GM10266 (cell line): ENCODE results near the gene SOX6.

ENCODE experiments used
- DNase-seq: peaks from one replicate; pipeline ENCODE4 v3.0.0; 2012; ENCODE audit errors: extremely low spot score
- CTCF ChIP-seq: IDR thresholded peaks from 2 replicates; pipeline ENCODE4 v1.5.1; 2012; ENCODE audit warnings: mild to moderate bottlenecking, low read depth; ENCODE audit not compliant: control insufficient read depth, insufficient read depth; ENCODE audit errors: missing control alignments

SOX6 gene

GRCh38 chr11:15941206-15941770 lies 415.1 kb downstream of the SOX6 start:
- TF ChIP-seq CTCF, result peak; percentile 84
- DNase-seq, result peak; percentile 74

DNA sequence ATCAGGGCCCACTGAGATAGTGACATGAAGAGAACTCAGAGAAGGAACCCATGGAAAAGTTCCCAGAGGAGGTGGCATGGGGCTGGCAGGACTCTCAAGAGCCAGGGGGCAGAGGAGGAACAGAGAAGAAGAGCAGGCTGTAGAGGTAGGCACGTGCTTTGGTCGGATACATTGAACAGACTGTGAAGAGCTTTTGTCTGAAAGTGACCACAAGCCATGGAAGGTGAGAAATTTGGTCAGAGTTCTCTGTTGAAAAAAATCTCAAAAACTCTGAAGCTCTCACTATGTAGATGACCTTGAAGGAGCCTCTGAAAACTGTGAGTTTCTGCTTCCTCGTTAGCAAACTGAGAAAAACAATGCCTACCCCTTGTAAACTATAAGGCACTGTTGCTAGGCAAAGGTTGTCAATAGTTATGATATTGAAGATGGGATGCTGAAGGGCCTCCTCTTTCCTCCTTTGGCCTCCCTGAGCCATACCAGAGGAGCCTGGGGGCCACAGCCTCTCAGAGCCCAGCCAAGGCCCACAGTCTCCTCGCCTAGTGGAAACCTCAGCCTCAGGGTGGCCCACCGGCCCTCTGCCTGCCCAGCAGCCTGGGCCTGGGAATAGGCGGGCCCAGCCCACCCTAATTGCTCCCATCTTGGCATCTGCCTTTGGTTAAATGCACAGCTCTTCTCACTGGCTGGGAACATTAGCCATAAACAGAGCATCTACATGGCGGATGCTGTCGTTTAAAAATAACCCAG lies 415.7 kb downstream of the SOX6 start:
- TF ChIP-seq CTCF, result no peak
- no peak for DNase-seq

DNA sequence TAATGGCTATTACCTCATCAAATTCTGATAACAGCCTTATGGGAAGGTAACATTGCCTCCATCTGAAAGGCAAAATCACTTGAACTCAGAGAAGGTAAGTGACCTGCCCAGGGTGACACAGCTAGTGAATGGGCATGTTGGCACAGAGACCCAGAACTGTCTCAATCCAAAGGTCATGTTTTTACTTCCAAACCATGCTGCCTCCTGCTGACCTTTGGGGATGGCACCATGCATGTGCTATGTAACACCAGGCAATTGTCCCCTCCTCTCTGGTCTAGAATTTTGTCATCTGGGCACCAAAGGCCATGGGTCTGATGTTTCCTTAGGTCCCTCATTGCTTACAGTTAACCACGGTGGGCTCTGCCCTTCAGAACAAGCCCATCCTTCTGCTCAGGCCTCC lies 417.4 kb downstream of the SOX6 start:
- no peak for DNase-seq
- TF ChIP-seq CTCF, result no peak

DNA sequence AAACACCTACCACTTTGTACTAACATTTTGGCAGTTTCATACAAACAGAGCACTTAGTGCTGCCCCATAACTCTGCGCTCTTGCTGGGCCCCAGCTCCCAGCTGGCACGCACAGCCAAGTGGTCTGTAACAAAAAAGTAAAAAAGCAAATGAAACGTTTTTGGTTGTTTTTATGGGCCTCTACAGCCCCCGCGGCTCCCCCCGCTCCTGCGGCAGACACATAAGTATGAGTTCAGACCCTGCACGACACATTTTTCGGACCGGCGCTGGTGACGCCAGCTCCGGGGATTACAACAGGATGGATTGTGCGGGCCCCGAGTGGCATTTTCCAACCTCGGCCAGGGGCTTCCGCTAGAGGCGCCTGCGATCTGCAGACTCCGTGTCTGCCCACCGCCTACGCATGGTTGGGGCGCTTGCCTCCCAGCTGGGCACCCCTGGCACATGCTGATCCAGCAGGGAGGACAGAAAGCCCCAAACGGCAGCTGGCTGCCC lies 418.2 kb downstream of the SOX6 start:
- TF ChIP-seq CTCF, result no peak
- DNase-seq, result no peak

DNA sequence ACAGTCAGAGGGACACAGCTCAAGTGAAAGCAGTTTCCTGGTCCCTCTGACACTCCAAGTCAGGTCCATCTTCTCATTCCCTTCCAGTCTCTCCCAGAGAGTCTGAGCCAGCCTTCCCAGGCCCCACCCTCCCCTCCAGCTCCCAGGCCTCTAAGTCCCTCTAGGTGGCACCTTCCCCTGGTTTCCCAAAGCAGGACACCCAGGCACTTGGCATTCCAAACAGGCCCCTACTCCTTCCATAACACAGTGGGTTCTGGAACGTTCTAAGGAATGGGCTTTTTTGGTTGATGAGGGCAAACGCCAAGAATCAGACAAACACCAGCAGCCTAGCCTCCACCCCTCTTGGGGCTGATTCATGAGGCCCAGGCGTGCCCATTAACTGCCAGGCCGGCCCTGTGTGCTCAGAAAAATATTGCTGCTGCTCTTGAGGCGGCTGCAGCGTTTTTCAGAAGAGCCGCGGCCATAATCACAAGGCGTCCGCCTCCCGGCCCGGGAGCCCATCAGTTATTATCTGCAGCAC lies 418.7 kb downstream of the SOX6 start:
- no peak for DNase-seq
- TF ChIP-seq CTCF, result no peak

GRCh38 chr11:15936011-15936410 lies 420.3 kb downstream of the SOX6 start:
- no peak for DNase-seq
- no peak for TF ChIP-seq CTCF

DNA sequence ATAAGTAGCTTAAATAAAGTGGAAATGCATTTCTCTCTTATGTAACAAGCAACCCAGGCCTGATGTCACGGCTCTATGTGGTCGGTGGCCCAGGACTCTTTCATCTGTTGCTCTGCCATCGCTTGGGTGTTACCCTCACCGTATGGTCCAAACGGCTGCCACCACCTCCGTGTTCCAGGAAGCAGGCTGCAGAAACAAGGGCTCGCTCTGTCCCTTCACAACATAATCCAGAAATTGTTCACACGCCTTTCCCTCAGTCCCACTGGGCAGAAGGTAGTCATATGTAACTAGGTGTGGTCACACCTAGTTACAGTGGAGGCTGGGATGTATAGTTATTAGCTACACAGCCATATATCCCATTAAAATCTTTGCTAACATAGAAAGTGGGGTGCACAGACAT lies 421.0 kb downstream of the SOX6 start:
- DNase-seq, result no peak
- TF ChIP-seq CTCF, result no peak
